PC-9 (cell line): ENCODE measurements around the gene STAG2. TPM values are rescaled to one million over a fixed set of nuclear protein-coding genes. Genes with fewer than 3 reads are reported as not detected.

ENCODE experiments used
- BruUV-seq: library from RNA; stranded (reverse); fragments of 400-500 nt; replicated peaks from 2 replicates; lab custom pipeline; 2021; lab: Mats Ljungman, UMichigan
- CTCF ChIA-PET: fragments of 300-600 bp; sonication (Branson Sonifier 250); formaldehyde crosslinking; loops from one replicate; lab custom pipeline; 2022; ENCODE audit warnings: antibody characterized with exemption; lab: Charles Lee
- POLR2A ChIA-PET: fragments of 300-600 bp; sonication (Branson Sonifier 250); formaldehyde crosslinking; loops from one replicate; lab custom pipeline; 2022; ENCODE audit warnings: antibody characterized with exemption; ENCODE audit not compliant: unreplicated experiment; lab: Charles Lee
- DNase-seq, 2 experiments: peaks; one replicate each; pipeline versions ENCODE4 v3.0.0 to v3.0.0-alpha.2; 2015 to 2022; ENCODE audit warnings: mixed read lengths in 1 of 2
- H2AFZ ChIP-seq: fragments of 200-600 bp; sonication (generic); 2 replicates; pipeline ENCODE4 v1.8.1; 2017; ENCODE audit warnings: antibody characterized with exemption
- H3F3A ChIP-seq: fragments of 200-600 bp; sonication (generic); 2 replicates; pipeline ENCODE4 v1.8.1; 2017; ENCODE audit warnings: antibody characterized with exemption, mild to moderate bottlenecking, low read depth; ENCODE audit not compliant: insufficient read depth
- H3K27ac ChIP-seq: fragments of 200-600 bp; sonication (generic); 2 replicates; pipeline ENCODE4 v1.6.1; 2016; ENCODE audit warnings: mixed run types
- H3K27me3 ChIP-seq: fragments of 200-600 bp; sonication (generic); 2 replicates; pipeline ENCODE4 v1.6.1; 2016; ENCODE audit warnings: low read depth, mixed run types; ENCODE audit not compliant: insufficient read depth
- H3K36me3 ChIP-seq: fragments of 200-600 bp; sonication (generic); 2 replicates; pipeline ENCODE4 v1.6.1; 2016; ENCODE audit warnings: low read depth, mixed run types
- H3K4me1 ChIP-seq: fragments of 200-600 bp; sonication (generic); replicated peaks from 2 replicates; pipeline ENCODE4 v1.6.1; 2016; ENCODE audit warnings: mixed run types; ENCODE audit not compliant: insufficient read depth
- H3K4me2 ChIP-seq: fragments of 200-600 bp; sonication (generic); 2 replicates; pipeline ENCODE4 v1.6.1; 2017; ENCODE audit warnings: mixed run types
- H3K4me3 ChIP-seq: fragments of 200-600 bp; sonication (generic); 2 replicates; pipeline ENCODE4 v1.6.1; 2016; ENCODE audit warnings: mixed run types
- H3K79me2 ChIP-seq: fragments of 200-600 bp; sonication (generic); 2 replicates; pipeline ENCODE4 v1.6.1; 2017; ENCODE audit warnings: low read depth, mixed run types
- H3K9me2 ChIP-seq: fragments of 200-600 bp; sonication (generic); 2 replicates; pipeline ENCODE4 v1.8.1; 2017; ENCODE audit warnings: mild to moderate bottlenecking; ENCODE audit not compliant: insufficient read depth
- H3K9me3 ChIP-seq: fragments of 200-600 bp; sonication (generic); 2 replicates; pipeline ENCODE4 v1.8.1; 2016; ENCODE audit warnings: low read depth; ENCODE audit not compliant: insufficient read depth
- H4K20me1 ChIP-seq: fragments of 200-600 bp; sonication (generic); 2 replicates; pipeline ENCODE4 v1.8.1; 2017; ENCODE audit not compliant: insufficient read depth
- CTCF ChIP-seq: fragments of 200-600 bp; sonication (generic); conservative IDR thresholded peaks from 2 replicates; pipeline ENCODE4 v1.6.1; 2017; ENCODE audit warnings: mixed run types, antibody characterized with exemption, mild to moderate bottlenecking, moderate library complexity
- EZH2 ChIP-seq: fragments of 200-600 bp; sonication (generic); IDR thresholded peaks from 2 replicates; pipeline ENCODE4 v1.8.0; 2017; ENCODE audit warnings: antibody characterized with exemption, low read depth
- intact Hi-C: fragments of 100-400 bp; cut with micrococcal nuclease; formaldehyde crosslinking; loops from one replicate; pipeline ENCODE4 v1.10.0; 2022; ENCODE audit not compliant: unreplicated experiment
- total RNA-seq: library from RNA; stranded (reverse); gene quantifications from 2 replicates; pipeline ENCODE4 v1.2.3, GENCODE V29; 2021

STAG2 gene
- total RNA-seq, 1 experiment from 2014 or later: 108 TPM

DNA sequence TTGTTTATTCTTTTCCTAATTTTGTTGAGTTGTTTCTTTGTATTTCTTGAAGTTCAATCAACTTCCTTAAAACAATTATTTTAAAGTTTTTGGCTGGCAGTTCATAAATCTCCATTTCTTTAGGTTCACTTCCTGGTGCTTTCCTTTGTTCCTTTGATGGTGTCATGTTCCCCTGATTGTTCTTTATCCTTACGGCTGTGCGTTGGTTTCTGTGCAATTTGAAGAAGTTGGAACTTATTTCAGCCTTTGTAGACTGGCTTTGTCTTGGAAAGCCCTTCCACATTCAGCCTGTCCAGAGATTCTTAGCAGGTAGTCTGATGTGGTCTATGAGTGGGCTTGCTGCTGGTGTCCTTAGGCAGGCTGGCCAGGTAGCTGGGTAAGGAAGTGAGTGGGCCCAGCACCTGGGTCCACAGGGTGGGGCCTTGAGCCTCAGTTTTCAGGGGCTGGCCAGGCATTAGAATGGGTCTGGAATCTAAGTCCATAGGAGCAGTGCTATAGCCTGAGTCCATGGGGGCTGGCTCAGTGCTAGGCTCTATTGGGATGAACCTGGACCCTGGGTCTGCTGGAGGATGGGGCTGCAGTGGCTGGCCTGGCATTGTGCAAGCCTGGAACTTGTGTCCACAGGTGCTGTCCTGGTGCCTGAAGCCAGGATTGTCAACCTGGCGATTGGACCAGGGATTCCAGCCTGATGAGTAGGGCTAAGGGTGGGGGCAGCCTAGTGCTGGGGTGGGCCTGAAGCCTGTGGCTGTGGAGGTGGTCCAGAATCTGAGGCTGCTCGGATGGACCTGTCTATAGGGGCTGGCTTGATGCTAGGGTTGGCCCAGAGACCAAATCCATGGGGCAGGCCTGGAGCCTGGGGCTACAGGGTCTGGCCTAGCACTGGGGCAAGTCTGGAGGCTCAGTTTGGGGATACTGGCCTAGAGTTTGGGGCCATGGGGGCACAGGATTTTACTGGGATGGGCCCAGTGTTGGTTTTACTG, 152.4 kb downstream of the STAG2 start:
- H3F3A ChIP-seq: no peaks in the 10 kb centered on the region
- H3K9me2 ChIP-seq: no peaks in the 10 kb centered on the region
- CTCF ChIA-PET: no interaction called here
- DNase-seq: no peak
- no peak overlapping the region for H3K4me2 ChIP-seq
- TF ChIP-seq EZH2 (no peak), CTCF (no peak)
- H3K4me1 ChIP-seq: no peaks in the 10 kb centered on the region
- H2AFZ ChIP-seq: no peak overlapping the region
- no peaks in the 10 kb centered on the region for H3K36me3 ChIP-seq
- H4K20me1 ChIP-seq: no peaks in the 10 kb centered on the region; the same call in 1 of the 2 replicates
- H3K9me3 ChIP-seq: no peaks in the 10 kb centered on the region
- intact Hi-C loops: no loop called here
- no peak overlapping the region for H3K4me3 ChIP-seq
- no peaks in the 10 kb centered on the region for H3K79me2 ChIP-seq
- no peaks in the 10 kb centered on the region for H3K27me3 ChIP-seq
- POLR2A ChIA-PET: no interaction called here
- no peak overlapping the region for H3K27ac ChIP-seq
- BruUV-seq: no TSS peak

- H3K4me1 ChIP-seq: no peaks in the 10 kb centered on the region
- H3K36me3 ChIP-seq: no peaks in the 10 kb centered on the region
- no peak overlapping the region for H2AFZ ChIP-seq
- ChIA-PET CTCF (no interaction called here), POLR2A (no interaction called here)
- H3K27me3 ChIP-seq: no peaks in the 10 kb centered on the region
- no peak for DNase-seq
- TF ChIP-seq CTCF: no peak
- no peak for TF ChIP-seq EZH2
- H3K79me2 ChIP-seq: no peaks in the 10 kb centered on the region
- intact Hi-C loops: no loop called here
- H3K4me2 ChIP-seq: no peak overlapping the region
- BruUV-seq: no TSS peak
- H3F3A ChIP-seq: no peaks in the 10 kb centered on the region
- no peak overlapping the region for H3K27ac ChIP-seq
- H3K4me3 ChIP-seq: no peak overlapping the region
- H3K9me3 ChIP-seq: no peaks in the 10 kb centered on the region
- H4K20me1 ChIP-seq: no peaks in the 10 kb centered on the region; the same call in 1 of the 2 replicates
- H3K9me2 ChIP-seq: no peaks in the 10 kb centered on the region
These were observed 155.8 kb downstream of the STAG2 start for GRCh38 chrX:124117325-124117724.

- intact Hi-C loops: no loop called here
These were observed 164.0 kb downstream of the STAG2 start for GRCh38 chrX:124125471-124125870.

More at GRCh38 chrX:124125471-124125870, 164.0 kb downstream of the STAG2 start:
- H3K9me2 ChIP-seq: no peaks in the 10 kb centered on the region
- no peaks in the 10 kb centered on the region for H4K20me1 ChIP-seq
- TF ChIP-seq CTCF (no peak), EZH2 (no peak)
- H2AFZ ChIP-seq: no peak overlapping the region
- no peaks in the 10 kb centered on the region for H3K4me1 ChIP-seq
- no peak overlapping the region for H3K4me2 ChIP-seq
- H3K27ac ChIP-seq: no peak overlapping the region
- H3K36me3 ChIP-seq: no peaks in the 10 kb centered on the region
- H3K79me2 ChIP-seq: no peaks in the 10 kb centered on the region
- BruUV-seq: no TSS peak
- DNase-seq: no peak
- no peak overlapping the region for H3K4me3 ChIP-seq
- CTCF ChIA-PET: no interaction called here
- no peaks in the 10 kb centered on the region for H3K27me3 ChIP-seq
- no peaks in the 10 kb centered on the region for H3K9me3 ChIP-seq
- POLR2A ChIA-PET: no interaction called here
- H3F3A ChIP-seq: no peaks in the 10 kb centered on the region
